Caki2 (cell line): Measurements from ENCODE around the gene CCDC137. TPM values are rescaled to one million over a fixed set of nuclear protein-coding genes. Genes with fewer than 3 reads are reported as not detected.

Experiments used
- DNase-seq: peaks from one replicate; pipeline ENCODE4 v3.0.0-alpha.2; 2015; ENCODE audit warnings: low read depth
- in situ Hi-C: cut with HindIII; loops from 2 replicates; pipeline ENCODE4 v1.10.0; 2016; ENCODE audit warnings: low sequenced_read_pairs, low pct_unique_long_range_greater_than_20kb, mixed read lengths
- total RNA-seq: library from RNA; depleted of rRNA; stranded (reverse); fragments of >200 nt; shearing (Covaris generic); gene quantifications from 2 replicates; pipeline ENCODE4 v1.2.3, GENCODE V29; 2014; ENCODE audit warnings: low replicate concordance; rRNA removed

Gene CCDC137
- total RNA-seq, 1 experiment from 2014 or later = 39.2 TPM

GRCh38 chr17:81720267-81721071, 53.9 kb downstream of the CCDC137 start:
- in situ Hi-C loops = no loop called here
- no peak for DNase-seq

- in situ Hi-C loops = no loop called here
- DNase-seq = peak; percentile 68
Measured at GRCh38 chr17:81722184-81723120, 55.9 kb downstream of the CCDC137 start.

Other genes with a start within 250 kb of the CCDC137 start
- gene ACTG1, start 153.9 kb upstream of the CCDC137 start, total RNA-seq = 3,719 and 3,770 TPM in 2 replicates
- 0.37 and 1.6 TPM in 2 replicates for gene FSCN2, start 138.4 kb upstream of the CCDC137 start, total RNA-seq
- gene FAAP100, start 114.4 kb upstream of the CCDC137 start, total RNA-seq = 40.5 and 41.5 TPM in 2 replicates
- gene NPLOC4, start 29.6 kb upstream of the CCDC137 start, total RNA-seq = 79.9 and 88.1 TPM in 2 replicates
- gene TSPAN10, start 29.5 kb upstream of the CCDC137 start, total RNA-seq = 9.6 and 18.9 TPM in 2 replicates
- gene PDE6G, start 10.2 kb upstream of the CCDC137 start, total RNA-seq = 1.4 TPM in 1 of 2 replicates, not detected in the other
- 76.2 and 103 TPM in 2 replicates for gene OXLD1, start 132 bp upstream of the CCDC137 start, total RNA-seq
- 75.3 and 89.9 TPM in 2 replicates for gene ARL16, start 17.1 kb downstream of the CCDC137 start, total RNA-seq
- 87.1 and 96.6 TPM in 2 replicates for gene HGS, start 17.3 kb downstream of the CCDC137 start, total RNA-seq
- 185 and 238 TPM in 2 replicates for gene MRPL12, start 36.6 kb downstream of the CCDC137 start, total RNA-seq
- gene SLC25A10, start 45.5 kb downstream of the CCDC137 start, total RNA-seq = 93.2 and 105 TPM in 2 replicates
- gene GCGR, start 137.4 kb downstream of the CCDC137 start, total RNA-seq = not detected in 2 replicates
- gene MCRIP1, start 166.6 kb downstream of the CCDC137 start, total RNA-seq = 24.7 and 30.9 TPM in 2 replicates
- not detected in 2 replicates for gene PPP1R27, start 168.3 kb downstream of the CCDC137 start, total RNA-seq
- gene P4HB, start 193.8 kb downstream of the CCDC137 start, total RNA-seq = 653 and 796 TPM in 2 replicates
- gene ARHGDIA, start 204.6 kb downstream of the CCDC137 start, total RNA-seq = 117 and 146 TPM in 2 replicates
- gene ALYREF, start 224.8 kb downstream of the CCDC137 start, total RNA-seq = 279 and 312 TPM in 2 replicates
- gene ANAPC11, start 225.0 kb downstream of the CCDC137 start, total RNA-seq = 220 and 309 TPM in 2 replicates
- gene NPB, start 235.5 kb downstream of the CCDC137 start, total RNA-seq = 0.07 and 5.4 TPM in 2 replicates
- gene PCYT2, start 244.7 kb downstream of the CCDC137 start, total RNA-seq = 26.2 and 59.9 TPM in 2 replicates